HK-2 (cell line): ENCODE results near the gene MOK.
"Not testable (repeated sequence)": the region's sequence is repeated elsewhere in the genome, so short reads cannot be mapped to it uniquely, and the experiment has no call there.

Experiments used
- DNase-seq: peaks from one replicate; pipeline ENCODE4 v3.0.0-alpha.2; 2018; ENCODE audit not compliant: unreplicated experiment

The MOK gene, protein sequence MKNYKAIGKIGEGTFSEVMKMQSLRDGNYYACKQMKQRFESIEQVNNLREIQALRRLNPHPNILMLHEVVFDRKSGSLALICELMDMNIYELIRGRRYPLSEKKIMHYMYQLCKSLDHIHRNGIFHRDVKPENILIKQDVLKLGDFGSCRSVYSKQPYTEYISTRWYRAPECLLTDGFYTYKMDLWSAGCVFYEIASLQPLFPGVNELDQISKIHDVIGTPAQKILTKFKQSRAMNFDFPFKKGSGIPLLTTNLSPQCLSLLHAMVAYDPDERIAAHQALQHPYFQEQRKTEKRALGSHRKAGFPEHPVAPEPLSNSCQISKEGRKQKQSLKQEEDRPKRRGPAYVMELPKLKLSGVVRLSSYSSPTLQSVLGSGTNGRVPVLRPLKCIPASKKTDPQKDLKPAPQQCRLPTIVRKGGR

DNA sequence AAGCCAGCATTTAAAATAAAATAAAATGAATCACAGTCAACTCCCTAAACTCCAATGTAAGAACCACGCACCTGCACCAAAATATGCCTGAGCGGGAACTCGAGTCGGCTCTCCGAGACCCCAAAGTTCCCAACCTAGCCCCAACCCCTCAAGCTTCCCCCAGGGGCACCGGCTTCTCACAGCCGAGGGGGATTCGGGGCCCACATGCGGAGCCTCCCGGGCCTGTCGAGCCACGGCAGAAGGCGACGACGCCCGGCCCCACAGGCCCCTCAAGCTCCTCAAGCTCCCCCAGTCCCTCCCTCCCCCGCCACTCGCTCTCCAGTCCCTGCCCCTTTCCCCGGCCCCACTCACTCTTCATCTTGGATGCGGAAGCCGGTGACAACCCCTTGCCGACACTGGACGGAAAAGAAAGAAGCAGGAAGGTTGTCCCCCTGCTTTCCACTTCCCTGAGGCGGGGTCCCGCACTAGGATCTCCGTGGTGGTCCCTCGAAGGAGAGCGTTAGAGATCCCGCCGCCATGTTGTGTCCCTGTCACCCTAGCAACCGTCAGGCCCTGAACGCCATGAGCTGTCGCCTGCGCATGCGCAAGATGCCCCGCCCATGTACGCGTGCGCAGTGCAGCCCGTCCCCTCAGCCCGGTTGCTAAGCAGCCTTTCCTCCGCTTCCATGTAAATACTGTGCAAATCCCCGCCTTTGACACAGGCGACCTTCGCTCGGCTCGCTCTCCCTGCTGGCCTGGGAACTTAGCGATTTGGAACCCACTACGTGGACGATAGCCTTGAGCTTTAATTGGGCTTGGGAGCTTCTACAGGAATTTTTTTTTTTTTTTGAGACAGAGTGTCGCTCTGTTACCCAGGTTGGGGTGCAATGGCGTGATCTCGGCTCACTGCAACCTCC, at the start of gene MOK:
TSS of gene MOK (minus strand) at position 554 of the 896 bp plus-strand sequence. CDS start at position 358, 196 bp downstream.
- DNase-seq = peak; percentile 98

DNA sequence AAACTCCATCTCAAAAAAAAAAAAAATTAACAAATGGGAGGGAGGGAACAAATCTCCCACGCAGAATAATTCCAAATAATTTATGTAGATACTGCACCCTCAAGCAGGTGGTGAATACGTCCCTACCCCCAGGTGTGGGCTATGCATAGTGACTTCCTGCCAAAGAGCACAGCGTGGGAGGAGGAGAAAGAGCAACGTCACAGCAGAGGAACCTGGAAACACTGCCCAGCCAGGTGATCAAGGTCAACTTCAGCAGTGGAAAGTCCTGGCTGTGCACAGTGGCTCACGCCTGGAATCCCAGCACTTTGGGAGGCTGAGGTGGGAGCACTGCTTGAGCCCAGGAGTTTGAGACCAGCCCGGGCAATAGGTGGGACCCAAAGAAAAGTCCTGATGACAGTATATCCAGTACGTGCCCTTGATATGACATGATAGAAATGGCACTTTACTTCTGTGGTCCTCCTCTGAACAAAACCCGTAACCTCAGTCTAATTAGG, 48.2 kb upstream of the MOK start:
- DNase-seq = no peak

DNA sequence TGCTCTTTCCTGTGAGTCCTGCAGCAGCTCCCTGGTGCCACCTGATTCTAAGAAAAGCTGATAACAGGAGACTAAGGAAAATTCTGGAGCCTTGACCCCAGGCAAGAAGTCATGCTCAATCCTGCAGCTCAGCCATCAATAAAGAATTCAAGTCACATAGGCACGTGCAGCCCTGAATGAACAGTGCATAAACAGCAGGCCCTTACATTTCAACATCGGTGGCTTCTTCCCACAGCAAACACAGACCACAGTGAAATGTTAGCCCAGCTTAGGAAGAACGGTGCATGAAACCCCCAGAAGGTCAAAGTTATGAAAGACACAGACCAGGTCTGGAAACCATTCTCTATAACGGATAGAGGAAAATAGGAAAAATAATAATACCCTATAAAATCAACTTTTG, 47.2 kb upstream of the MOK start:
- DNase-seq = no peak

DNA sequence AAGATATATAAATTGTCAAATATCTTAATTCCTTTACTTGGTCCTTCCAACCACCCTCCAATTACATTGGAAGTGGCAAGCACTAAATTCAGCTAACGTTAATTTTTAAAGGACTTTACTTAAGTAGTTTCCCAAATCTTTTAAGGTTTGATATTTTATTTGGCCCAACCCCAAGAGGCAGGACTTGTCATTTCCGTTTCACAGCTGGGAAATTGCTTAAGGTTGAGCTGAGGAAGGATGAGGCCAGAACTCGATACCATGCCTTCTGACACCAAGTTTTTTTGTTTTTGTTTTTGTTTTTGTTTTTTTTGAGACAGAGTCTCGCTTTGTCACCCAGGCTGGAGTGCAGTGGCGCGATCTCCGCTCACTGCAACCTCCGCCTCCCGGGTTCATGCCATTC, 46.6 kb upstream of the MOK start:
- DNase-seq = not testable (repeated sequence)

DNA sequence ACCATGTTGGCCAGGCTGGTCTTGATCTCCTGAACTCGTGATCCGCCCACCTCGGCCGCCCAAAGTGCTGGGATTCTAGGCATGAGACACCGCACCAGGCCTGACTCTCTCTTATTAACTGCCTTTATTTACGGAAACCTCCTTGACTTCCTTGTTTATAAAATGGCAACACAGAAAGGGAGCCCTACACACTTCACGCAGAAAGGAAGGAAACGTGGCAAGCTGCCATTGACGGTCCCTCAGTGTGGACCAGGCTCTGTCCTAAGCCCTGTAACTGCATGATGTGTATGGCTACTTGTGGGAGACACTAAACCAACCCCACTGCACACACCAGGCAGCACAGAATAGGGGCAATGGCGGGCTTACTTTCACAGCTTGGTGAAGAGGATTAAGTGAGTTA, 46.1 kb upstream of the MOK start:
- DNase-seq = no peak

DNA sequence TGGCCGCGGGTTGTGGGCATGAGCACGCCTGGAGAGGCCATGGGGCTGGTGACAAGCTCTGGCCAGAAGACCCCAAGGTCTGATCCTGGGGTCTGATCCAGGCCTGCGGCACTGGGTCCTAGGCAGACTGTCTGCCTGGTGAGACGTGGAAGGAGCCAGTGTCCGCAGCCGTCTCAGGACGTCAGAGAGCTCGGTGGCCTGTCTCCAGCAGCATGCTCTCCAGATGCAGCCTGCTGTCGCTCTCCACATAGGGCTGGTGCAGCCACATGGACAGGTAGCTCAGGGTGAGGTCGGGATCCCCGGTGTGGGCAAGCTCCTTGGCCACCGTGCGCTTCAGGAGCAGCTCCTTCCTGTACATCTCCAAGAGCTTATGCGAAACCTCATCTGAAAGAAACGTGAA, 43.4 kb upstream of the MOK start:
- no peak for DNase-seq

DNA sequence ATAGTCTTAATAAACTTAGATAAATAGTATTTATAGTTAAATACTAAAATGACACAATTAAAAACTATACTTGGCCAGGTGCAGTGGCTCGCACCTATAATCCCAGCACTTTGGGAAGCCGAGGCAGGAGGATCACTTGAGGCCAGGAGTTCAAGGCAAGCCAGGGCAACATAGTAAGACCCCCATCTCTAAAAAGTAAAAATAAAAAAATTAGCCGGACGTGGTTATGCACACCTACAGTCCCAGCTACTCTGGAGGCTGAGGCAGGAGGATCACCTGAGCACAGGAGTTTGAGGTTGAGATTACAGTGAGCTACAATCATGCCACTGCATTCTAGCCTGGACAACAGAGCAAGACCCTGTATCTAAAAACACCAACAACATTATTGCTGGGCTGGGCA, 41.7 kb upstream of the MOK start:
- no peak for DNase-seq

DNA sequence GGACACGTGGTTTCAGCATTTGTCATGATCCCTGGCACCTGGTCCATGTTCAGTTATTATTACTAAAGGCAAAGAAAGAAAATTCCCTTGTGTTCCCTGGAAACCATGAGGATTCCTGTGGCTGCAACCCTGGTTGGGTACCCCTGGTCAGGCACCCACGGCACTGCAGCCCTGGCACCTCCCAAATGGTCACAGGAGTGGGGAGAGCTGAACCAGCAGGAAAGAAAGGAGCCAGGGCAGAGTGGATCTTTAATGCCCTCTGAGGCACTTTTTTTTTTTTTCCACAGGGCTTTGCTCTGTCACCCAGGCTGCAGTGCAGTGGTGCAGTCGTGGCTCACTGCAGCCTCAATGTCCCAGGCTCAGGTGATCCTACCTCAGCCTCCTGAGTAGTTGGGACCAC, 40.3 kb upstream of the MOK start:
- no peak for DNase-seq

DNA sequence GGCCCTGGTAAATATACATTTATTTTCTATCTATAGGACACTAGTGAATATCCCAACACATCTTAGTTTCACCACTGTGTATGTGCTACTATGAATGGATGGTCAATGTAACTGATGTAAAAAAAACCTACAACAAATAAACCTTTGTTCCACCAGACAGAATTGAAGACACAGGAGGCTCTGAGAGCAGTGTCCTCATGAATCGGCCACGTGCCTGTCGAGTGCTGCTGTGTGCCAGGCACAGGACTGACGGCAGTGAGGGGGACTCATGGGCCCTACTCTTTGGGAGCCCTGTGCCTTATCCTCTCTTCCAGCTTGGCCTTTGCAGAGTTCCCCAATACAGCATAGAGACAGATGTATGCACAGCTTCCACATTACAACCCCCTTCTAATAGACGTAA, 39.5 kb upstream of the MOK start:
- no peak for DNase-seq

DNA sequence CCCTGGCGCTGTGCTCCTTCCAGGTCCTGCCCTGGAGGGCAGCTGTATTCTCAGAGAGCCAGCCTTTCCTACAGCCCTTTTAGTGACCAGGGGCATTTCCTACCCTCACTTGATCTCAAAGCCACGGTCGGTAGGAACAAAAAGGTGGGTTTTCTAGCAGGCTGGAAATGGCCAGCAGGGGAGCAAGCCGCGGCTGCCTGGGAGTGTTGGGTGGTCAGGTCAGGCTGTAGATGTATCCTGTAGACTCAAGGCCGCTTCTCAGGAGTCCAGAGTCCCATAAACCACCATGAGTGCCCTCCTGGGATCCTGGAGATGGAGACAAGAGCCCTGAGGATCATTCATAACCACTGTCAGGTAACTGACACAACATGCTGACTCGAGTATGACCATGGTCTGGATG, 39.1 kb upstream of the MOK start:
- no peak for DNase-seq

DNA sequence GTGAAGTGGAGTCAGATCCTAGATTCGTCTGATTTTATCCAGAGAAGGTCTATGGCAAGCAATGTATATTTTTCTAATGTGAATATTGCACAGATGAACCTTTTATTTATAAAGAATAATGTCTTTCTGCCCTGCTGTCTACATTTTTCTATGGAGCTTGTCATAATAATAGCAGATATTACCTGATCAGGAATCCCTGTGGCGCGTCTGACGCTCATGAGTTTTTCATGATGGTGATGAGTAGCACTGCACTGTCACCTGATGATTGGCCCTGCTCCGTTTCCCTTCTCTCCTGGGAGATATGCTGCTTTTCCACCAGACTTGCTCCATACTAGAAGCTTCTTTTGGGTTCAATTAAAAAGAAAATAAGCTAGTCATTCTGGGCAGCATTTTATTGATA, 37.3 kb upstream of the MOK start:
- DNase-seq = no peak

DNA sequence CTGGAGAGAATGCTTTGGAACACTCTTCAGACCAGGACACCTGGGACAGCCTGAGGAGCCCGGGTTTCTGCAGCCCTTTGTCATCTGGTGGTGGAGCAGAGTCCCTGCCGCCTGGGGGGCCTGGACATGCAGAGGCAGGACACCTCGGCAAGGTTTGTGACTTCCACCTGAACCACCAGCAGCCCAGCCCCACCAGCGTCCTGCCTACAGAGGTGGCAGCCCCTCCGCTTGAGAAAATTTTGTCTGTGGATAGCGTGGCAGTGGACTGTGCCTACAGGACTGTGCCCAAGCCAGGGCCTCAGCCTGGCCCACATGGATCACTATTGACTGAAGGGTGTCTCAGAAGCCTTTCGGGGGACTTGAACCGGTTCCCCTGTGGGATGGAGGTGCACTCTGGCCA, 36.6 kb upstream of the MOK start:
- no peak for DNase-seq

DNA sequence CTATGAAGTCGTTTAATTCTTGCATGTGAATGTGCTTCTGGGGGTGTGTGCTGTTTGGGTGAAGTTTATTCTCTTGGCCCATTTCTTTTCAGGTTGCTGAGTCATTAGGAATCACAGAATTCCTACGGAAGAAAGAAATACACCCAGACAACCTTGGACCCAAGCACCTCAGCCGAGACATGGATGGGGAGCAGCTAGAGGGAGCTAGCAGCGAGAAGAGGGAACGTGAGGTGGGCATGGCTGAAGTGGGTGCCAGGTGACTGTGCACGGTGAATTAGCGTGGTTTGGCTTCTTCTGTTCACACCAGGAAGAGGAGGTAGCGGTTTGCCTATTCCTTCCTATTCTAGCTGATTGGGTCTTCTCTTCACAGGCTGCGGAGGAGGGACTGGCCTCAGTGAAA, 33.8 kb upstream of the MOK start:
- no peak for DNase-seq

DNA sequence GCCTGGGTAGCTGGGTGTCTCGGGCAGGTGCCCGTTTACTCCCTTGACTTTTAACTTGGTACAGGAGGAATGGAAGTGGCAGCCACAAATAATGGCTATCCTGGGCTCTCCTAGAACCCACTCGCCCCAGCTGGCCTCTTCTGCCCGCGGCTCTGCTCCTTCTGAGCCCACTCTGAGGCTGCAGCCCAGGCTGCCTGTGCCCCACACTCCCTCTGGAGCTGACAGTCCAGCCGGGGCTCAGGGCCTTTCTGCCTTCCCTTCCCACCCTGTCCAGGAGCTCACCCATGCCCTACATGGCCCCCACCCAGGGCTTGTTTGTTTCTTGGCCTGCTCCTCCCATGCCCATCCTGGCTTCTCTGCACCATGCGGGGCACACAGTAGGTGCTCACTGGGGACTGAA, 30.2 kb upstream of the MOK start:
- no peak for DNase-seq

DNA sequence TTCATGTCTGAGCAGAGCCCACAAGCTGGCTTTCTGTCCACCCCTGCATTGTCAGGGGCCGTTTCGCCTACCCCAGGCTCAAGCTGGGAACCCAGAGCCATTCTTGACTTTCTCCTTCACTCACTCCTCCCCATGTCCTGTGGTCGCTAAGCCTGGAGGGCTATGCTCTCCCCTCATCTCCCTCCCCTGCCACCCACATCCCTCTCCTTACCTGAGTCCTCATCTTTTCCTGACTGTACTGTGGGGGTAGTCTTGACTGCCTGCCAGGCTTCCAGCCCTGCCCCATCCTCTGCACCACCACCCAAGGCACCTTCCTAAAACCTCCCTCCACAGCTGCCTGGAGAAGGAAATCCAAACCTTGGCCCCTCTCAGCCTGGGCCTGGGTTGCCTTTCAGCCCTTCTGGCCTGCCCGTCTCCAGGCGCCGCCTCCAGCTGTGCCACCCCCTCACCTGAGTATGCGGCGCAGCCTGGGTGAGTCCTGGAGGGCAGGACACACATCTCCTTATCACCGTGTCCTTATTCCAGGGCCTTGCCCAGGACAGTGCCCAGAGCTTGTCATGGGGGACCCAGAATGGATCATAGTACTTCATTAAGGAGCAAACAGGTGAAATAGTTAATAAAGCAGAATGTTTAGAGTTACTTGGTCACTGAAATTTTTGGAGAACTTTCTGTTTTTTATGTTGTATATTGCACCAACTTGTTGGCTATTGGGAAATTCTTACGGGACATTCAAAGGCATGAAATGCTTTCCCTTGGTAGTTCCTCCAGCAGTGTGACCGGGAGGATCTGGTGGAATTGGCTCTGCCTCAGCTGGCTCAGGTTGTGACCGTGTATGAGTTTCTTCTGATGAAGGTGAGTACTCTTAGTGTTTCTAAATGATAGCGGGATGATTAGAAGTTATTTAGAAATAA, 29.1 kb upstream of the MOK start:
- DNase-seq = no peak

DNA sequence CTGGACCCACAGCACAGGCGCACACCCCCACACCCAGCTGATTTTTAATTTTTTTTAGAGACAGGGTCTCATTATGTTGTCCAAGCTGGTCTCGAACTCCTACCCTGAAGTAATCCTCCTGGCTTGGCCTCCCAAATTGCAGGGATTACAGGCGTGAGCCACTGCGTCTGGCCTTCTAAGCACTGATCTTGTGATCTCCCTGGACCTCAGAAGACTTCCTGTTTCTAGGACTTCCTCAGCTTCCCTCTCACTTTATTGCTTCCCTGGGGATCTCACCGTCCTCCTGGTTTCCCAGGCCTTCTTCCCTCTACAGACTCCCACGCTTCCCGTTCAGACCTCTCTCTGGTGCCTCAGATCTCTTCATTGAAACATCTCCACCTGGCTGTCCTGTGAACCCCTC, 28.4 kb upstream of the MOK start:
- no peak for DNase-seq

DNA sequence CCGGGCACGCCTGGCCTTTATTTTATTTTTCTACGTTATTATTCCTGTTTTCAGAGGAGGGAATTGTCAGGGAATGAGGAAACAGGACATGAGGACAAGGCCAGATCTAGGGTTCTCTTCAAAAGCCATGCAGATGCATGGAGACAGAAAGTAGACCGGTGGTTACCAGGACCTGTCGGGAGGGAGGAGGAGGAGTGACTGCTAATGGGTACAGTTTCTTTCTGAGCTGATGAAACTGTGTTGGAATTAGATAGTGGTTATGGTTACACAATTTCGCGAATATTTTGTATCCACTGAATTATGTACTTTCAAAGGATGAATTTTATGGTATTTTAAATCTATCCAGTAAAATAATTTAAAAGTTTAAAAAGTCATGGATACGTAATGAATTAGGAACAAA, 25.8 kb upstream of the MOK start:
- DNase-seq = no peak

DNA sequence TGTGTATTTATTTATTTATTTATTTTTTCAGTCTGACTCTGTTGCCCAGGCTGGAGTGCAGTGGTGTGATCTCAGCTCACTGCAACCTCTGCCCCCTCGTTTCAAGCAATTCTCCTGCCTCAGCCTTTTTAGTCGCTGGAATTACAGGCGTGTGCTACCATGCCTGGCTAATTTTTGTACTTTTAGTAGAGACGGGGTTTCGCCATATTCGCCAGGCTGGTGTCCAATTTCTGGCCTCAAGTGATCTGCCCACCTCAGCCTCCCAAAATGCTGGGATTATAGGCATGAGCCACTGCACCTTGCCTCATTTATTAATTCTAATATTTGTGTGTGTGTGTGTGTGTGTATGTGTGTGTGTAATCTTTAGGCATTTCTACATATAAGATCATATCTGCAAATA, 24.4 kb upstream of the MOK start:
- DNase-seq = not testable (repeated sequence)

DNA sequence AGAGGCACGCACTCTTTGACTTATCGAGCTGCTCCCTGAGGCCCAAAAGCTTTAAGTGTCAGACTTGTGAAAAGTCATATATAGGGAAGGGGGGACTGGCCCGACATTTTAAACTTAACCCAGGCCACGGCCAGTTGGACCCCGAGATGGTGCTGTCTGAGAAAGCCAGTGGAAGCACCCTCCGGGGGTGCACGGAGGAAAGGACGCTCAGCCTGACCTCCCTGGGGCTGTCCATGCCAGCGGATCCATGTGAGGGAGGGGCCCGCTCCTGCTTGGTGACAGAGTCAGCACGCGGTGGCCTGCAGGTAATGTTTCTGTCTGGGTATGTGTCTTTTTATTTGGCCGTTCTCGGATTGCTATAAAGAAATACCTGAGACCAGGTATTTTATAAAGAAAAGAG, 21.6 kb upstream of the MOK start:
- DNase-seq = no peak

DNA sequence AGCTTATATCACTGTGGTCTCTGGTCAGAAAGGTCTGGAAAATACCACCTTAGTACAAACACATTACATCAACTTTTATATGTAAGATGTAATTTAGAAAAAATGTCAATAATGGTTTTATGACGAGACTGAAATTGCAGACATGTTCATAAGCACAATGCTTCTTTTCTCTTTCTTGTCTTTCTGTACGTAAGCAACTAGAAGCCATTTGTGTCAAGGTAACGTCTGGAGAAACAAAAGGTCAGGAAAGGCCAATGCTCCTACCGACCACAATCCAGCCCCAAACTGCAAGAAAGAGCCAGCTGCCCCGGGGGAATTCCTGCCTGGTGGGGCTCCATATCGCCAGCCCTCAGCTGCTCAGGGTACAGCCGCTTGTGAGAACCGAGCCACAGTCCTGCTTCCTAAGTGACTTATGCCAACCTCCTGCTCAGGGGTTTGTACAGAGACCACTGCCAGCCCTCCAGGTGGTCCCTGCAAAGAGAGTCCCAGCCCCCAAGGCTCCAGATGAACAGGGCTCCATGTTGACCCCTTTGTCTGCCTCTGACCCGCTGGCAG, 20.9 kb upstream of the MOK start:
- DNase-seq = no peak

DNA sequence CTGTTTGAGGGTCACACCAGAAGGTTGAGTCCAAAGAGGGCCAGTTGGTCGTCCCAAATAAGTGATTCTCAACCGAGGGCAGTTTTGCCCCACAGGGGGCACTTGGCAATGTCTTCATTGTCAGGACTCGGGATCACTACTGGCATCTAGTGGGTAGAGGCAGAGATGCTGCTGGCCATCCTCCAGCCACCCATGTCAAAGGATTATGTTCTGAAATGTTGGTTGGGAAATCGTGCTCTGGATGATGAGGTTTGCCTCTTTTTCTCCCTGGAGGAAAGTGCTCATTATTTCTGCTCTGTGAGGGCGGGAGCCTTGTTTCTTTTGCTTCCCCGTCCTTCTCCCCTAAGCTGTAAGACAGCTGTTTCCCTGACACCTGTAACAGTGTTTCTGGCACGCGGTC, 18.1 kb upstream of the MOK start:
- peak; percentile 47 for DNase-seq
